GM12864 (cell line): Measurements from ENCODE around the gene TRPM5.

Experiments used
- DNase-seq: peaks from one replicate; pipeline ENCODE4 v3.0.0-alpha.2; 2011; ENCODE audit warnings: low read depth
- H3K4me3 ChIP-seq: 2 replicates; pipeline ENCODE4 v1.5.1; 2011; ENCODE audit warnings: mild to moderate bottlenecking, low read depth, low read length, control low read depth
- TF ChIP-seq, protein P1 (sequence below): IDR thresholded peaks from 2 replicates; pipeline ENCODE4 v1.5.1; 2011; ENCODE audit warnings: low read depth, mild to moderate bottlenecking, moderate library complexity, low read length, control low read depth, inconsistent platforms; ENCODE audit errors: missing control alignments

TRPM5 gene

GRCh38 chr11:2428322-2428795, 16.0 kb downstream of the TRPM5 start:
- H3K4me3 ChIP-seq, result no peak overlapping the region
- TF ChIP-seq, protein P1, sequence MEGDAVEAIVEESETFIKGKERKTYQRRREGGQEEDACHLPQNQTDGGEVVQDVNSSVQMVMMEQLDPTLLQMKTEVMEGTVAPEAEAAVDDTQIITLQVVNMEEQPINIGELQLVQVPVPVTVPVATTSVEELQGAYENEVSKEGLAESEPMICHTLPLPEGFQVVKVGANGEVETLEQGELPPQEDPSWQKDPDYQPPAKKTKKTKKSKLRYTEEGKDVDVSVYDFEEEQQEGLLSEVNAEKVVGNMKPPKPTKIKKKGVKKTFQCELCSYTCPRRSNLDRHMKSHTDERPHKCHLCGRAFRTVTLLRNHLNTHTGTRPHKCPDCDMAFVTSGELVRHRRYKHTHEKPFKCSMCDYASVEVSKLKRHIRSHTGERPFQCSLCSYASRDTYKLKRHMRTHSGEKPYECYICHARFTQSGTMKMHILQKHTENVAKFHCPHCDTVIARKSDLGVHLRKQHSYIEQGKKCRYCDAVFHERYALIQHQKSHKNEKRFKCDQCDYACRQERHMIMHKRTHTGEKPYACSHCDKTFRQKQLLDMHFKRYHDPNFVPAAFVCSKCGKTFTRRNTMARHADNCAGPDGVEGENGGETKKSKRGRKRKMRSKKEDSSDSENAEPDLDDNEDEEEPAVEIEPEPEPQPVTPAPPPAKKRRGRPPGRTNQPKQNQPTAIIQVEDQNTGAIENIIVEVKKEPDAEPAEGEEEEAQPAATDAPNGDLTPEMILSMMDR, result peak; percentile 86
- no peak for DNase-seq

DNA sequence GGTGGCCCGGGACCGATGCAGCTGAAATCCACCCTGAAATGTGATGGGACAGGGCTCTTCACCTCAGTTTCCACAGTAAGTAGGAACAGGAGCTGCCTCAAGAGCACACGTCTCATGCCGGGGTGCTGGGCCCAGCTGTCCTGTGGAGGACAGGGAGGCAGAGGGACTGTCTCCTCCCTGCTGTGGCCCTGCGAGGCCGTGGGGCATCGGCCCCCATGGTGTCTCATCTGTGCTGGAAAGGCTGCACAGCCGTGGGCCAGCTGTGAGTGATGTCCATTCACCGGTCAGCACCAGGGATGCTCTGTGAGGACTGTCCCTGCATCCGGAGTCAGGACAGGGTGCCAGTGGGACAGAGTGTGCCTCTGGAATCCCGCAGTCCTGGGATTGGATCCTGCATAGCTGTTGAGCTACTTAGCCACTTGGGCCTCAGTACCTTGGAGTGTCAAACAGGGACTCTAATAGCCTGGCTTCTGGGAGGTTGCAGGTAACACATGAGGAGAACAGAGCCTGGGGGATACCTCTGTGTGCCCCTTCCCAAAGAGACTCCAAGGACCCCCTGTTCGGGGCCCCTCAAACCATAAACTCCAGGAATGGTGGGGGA, 16.5 kb downstream of the TRPM5 start:
- TF ChIP-seq, protein P1, result no peak
- no peak for DNase-seq
- H3K4me3 ChIP-seq, result no peak overlapping the region

DNA sequence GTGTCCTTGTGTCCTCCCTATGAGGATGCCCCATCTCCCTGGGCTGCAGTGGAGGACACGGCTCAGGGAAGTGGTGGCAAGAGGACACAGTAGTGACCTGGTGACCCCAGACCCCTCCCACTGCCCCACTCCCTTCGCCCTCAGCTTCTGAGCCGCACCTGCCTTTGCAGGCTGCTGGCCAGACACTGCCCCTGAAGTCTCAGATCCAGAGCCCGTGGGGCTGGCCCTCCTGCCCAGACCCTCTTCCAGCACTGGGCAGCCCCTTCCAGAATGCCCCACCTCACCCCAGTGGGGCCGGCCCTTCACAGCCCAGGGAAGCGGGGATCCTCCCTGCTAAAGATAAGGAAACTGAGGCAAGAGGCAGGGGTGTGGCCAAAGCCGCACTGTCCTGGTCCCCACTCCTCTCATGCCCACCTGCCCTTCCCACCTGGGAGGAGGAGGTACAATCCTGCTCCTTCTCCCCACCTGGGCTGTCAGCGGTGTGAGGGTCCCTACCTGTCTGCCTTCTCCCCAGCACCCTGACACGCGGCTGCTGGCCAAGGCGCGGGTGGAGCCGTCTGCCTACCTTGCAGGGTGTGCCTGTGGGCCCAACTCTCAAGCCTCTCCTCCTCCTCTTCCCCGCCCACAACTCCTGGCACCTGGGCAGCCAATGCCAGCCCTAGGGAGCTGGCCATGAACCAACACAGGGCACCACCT, 17.3 kb downstream of the TRPM5 start:
- H3K4me3 ChIP-seq, result no peak overlapping the region
- no peak for DNase-seq
- TF ChIP-seq, protein P1, result no peak

- TF ChIP-seq, protein P1, result no peak
- no peak for DNase-seq
- no peak overlapping the region for H3K4me3 ChIP-seq
Observed at GRCh38 chr11:2426221-2426620, 18.1 kb downstream of the TRPM5 start.

GRCh38 chr11:2425506-2425905, 18.8 kb downstream of the TRPM5 start:
- H3K4me3 ChIP-seq, result no peak overlapping the region
- DNase-seq, result no peak
- TF ChIP-seq, protein P1, result no peak

- DNase-seq, result no peak
- TF ChIP-seq, protein P1, result no peak
- H3K4me3 ChIP-seq, result no peak overlapping the region
Observed at GRCh38 chr11:2424811-2425495, 19.4 kb downstream of the TRPM5 start.
